NCI-H187 (cell line): ENCODE results near the gene ITIH4.
A peak's percentile ranks its signal among the peaks of the same experiment; 100 is the strongest.
"Not testable (repeated sequence)": the region's sequence is repeated elsewhere in the genome, so short reads cannot be mapped to it uniquely, and the experiment has no call there.

Experiments used
- DNase-seq, 2 experiments: peaks; one replicate each; lab custom pipeline; 2025; lab: John Stamatoyannopoulos, UW

ITIH4 gene

DNA sequence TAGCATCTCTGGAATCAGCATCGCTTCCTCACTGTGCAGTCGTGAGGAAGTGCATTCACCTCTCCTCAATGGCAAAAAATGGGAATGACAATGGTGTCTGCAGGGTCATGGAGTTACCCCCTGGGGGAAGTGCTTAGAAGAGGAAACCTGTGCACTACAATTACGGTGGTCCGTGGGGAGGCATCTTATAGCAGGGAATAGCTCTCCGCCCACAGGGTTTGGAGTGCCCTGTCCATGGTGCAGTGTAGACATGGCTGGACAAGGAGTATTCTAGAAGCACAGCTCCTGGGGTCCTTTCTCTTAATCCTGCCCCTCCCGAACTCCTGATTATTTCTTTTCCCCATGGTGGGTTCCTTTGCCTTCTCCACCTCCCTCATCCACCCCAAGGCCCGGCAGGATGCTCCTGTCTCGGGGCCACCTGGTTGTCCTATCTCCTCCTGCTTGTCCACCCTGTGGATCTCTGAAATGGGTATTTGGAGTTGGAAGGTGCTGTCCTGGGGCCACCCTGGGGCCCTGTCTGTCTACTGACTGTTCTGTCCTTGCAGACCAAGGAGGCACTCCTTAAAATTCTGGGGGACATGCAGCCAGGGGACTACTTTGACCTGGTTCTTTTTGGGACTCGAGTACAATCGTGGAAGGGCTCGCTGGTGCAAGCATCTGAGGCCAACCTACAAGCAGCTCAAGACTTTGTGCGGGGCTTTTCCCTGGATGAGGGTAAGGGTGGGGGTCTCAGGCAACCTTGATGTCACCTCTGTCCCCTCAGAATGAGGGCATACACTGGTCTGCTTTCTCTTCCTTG, 47.9 kb downstream of the ITIH4 start:
- no peak for DNase-seq

DNA sequence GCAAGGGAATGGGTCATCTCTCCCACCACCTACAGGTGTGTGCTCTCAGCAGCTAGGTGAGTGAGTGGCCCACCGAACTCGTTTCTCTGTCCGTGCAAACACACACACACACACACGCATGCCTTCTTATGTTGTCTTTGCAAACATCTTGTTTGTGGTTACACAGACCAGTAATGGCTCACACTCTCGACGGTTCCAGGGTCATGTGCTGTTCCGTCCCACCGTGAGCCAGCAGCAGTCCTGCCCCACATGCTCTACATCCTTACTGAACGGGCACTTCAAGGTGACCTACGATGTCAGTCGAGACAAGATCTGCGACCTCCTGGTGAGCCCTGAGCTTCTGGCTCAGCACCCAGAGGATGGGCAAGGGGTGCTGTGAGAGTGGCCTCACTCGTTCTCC, 48.7 kb downstream of the ITIH4 start:
- no peak for DNase-seq

DNA sequence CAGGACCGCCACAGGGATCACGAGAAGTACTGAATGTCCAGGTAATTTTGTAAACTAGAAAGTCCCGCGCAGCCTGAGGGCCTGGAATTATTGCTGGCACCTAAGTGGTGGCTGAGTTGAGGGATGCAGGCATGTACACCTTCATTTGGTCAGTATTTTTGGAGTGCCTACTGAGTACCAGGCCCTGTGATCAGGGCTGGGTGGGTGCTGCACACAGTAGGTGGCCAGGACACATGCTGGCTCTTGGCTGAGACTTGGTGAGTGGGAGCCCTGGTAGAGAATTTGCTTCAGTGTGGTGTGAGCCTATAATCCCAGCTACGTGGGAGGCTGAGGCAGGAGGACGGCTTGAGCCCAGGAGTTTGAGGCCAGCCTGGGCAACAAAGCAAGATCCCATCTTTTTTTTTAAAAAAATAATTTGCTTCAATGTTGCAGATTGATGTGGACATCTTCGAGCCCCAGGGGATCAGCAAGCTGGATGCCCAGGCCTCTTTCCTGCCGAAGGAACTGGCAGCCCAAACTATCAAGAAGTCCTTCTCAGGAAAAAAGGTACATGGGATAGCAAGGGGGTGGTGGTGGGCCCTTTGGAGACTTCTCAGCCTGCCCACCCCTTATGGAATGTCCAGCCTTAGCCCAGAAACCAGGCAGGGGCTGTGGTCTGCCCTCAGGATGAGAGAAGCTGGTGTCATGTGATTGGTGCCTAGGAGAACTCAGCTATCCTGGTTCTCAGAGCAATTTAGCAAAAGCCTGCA, 50.5 kb downstream of the ITIH4 start:
- no peak for DNase-seq

DNA sequence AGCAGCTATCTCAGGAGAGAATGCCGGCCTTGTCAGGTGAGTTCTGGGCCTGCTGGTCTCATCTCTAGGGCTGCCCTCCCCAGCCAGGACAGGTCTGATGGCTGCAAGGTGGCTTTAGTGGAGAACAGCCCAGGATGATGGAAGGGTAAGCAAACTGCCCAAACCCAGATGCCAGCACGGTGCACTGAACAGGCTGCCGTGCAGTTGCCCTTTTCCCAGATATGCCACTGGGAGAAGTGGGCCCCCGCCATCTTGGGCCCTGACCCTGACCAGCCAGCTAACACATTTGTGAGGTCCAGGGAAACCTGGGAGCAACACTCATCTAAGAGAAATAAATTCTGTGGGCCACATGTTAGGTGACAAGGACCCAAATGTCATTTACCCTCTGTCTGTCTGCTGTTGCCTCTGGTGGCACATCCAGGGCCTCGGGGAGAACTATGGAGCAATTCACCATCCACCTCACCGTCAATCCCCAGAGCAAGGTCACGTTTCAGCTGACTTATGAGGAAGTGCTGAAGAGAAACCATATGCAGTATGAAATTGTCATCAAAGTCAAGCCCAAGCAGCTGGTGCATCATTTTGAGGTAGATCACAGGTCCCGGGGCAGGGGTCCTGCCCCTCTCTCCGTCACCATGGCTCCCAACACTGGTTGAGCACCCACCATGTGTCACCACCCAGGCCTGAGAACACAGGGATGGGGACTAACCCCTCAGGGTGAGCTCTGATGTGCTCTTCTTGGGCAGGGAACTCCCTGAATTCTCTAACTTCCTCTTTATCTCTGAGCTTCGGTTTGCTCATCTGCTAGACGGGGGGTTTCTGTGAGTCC, 51.2 kb downstream of the ITIH4 start:
- no peak for DNase-seq

DNA sequence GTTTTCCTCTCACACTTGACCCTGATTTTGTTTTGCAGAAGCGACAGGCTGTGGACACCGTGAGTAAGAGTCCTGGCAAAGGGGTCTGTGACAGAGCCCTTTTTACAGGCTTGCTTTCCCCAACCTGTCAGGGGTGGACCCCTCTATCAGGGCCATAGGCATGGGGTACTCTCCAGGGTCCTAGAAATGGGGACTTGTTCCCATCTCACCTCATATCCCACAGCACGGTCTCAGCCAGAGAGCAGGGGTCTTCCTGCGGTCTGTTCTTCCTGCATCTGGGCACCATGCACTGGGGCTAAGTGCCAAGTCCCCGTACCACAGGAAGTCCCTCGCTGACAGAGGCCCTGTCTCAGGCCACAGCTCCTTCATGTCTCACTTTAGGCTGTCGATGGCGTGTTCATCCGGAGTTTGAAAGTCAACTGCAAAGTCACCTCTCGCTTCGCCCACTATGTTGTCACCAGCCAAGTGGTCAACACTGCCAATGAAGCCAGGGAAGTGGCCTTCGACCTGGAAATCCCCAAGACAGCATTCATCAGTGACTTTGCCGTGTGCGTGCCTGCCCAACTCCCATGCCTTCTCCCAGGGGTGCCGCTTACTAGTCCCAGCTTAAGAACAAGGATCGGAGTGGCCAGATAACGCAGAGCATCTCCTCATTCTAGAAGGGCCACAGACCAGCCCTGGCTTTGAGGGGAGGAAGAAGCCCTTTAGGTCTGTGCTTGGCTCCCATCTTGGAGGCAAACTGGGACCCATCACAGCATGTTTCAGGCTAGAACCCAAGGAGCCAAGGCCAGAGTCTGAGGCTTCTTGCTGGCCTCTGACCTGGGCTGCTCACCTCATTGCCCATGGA, 52.3 kb downstream of the ITIH4 start:
- no peak for DNase-seq

DNA sequence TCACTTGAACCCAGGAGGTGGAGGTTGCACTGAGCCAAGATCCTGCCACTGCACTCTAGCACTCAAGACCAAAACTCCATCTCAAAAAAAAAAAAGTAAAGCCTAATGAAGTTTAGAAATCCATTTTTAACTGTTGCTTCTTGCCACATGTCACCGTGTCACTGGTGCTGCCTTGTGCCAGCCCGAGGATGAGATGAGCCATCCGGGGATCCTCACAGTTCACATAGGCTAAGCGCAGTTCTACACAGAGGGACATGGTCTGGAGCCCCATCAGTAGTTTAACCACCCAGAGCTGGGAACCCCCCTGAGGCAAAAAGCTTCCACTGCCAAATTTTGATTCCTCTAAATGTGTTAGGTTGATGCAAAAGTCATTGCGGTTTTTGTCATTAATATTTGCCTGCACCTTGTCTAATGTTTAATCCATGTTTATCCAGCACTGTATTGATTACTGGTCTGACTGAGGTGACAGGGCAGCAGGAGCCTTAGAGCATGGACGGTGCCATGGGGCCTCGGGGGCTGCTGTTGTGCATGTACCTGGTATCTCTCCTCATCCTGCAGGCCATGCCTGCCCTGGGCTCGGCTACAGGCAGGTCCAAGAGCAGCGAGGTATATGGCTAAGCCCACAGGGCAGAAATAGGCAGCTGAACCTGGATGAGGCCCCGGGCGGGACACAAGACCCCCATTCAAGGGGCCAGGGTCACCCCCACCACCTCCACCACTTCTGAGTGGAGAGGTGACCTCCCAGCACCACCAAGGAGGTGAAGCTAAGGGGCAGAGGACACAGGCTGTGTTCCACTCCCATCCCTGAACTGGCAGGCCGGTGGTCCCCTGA, 53.1 kb downstream of the ITIH4 start, which contains the start of gene ITIH1:
Gene ITIH1, plus strand, starts transcription at position 473 of the 832 bp plus-strand sequence. Its CDS starts 17 bp downstream, at position 490.
- no peak for DNase-seq

DNA sequence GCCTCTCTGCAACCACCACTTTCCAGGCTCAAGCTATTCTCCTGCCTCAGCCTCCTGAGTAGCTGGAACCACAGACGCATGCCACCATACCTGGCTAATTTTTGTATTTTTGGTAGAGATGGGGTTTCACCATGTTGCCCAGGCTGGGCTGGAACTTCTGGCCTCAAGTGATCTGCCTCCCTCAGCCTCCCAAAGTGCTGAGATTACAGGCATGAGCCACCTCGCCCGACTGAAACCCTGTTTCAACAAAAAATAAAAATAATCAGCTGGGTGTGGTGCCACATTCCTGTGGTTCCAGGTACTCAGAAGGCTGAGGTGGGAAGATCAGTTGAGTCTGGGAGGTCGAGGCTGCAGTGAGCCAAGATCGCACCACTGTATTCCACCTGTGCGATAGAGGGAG, 54.0 kb downstream of the ITIH4 start:
- DNase-seq, result not testable (repeated sequence)

DNA sequence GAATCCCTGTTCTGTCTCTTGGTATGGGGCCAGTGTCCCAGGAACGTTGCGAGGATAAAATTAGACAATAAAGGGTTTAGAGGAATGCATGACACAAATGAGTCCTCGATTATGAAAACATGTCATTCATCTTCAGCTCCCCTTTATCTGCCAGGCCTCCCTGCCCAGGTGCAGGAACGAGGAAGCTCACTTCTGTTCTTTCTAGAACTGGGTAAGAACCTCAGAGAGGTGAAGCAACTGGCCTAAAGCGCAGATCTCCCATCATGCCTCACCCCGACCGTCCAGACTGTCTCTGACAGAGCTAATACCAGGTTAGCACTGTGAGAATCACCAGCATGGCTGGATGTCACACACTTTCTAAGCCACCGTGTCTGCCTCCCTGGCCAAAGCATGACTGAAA, 54.6 kb downstream of the ITIH4 start:
- DNase-seq, result no peak

DNA sequence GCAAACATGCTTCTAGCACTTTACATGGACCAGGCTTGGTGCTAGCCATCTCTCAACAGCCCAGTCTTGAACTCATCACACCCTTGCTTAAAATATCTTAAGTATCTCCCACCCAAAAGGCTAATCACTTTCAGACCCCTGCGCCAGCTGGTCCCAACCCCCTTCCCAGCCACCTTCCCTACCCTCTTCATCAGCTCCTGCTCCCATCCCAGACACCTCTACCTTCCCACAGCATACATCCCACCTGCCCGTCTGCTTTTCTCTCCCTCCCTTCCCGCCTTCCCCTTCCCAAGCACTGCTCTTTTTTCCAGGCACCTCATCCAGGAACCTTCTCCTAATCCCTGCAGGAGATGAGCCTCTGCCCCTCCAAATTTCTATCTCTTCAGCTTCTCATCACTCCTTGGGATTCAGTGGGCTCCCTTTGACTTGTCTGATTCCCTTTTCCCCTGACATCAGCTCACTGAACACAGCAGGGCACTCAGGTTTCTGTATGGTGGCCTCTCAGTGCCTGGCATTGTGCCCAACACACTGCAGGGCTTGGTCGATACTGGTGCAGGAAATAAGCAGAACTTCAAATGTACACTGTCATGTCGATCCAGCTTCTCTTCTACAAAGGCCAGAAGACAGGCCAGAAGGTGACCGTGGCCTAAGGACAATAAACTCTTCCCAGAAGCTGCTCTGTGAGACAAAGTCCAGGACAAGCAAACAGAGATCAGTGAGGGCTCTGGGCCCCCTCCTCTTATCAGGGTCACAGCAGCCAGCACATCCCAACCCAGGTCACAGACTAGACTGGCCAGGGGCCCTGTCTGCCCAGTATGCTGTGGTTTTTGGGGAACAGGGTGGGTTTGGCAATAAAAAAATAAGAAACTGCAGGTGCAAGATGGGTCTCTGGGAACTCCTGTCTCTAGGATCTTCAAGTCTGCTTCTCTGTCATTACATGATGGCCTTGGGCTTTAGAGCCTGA, 55.3 kb downstream of the ITIH4 start:
- no peak for DNase-seq

DNA sequence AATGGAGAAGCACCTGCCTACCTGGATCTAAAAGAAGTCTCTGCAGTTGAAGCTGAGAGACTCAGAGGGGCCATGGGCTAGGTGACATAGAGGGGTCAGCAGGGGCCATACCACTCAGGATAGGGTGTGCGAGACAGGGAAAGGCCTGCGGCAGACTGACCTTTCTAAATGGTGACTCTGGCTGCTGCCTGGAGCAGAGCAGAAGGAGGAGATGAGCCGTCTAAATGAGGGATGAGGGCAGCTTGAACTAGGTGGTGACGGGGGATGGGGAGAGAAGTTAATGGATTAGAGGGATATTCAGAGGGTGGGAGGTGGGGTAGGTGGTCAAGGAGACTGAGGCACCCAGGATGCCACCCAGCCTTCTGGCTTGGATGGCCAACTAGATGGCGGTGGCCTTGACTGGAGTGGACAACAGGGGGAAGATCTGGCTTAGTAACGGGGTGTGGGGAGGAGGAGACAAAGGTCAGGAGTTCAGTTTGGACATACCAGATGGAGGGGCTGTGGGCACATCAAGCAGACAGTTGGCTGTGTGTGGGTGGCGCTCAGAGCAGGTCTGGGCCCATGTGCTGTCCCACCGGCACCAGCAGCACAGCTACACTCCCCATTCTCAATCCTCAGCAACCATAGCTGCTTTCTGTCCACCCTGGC, 56.3 kb downstream of the ITIH4 start:
- DNase-seq, result no peak

DNA sequence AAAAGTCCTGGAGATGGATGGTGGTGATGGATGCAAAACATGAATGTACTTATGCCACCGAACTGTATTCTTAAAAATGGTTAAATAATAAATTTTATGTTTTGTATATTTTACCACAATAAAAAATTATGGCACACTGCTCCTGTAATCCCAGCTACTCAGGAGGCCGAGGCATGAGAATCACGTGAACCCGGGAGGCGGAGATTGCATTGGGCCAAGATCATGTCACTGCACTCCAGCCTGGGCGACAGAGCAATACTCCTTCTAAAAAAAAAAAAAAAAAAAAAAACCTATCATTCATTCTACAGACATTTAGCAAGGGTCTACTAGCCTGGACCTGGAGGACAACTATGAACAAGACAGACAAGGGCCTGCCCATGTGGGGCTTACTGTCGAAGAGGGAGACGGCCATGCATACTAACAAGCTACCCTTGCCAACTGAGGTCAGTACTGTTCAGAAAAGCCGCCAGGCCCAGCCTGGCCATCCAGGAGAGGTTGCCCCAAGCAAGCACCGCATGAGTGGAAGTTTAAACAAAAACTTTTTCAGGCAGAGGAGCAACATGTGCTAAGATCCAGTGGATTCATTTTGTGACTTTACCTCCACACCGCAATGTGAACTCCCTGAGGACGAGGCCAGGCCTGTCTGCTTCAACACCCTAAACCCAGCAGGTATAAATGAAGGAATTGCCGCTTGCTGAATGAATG, 57.0 kb downstream of the ITIH4 start:
- DNase-seq, result no peak

DNA sequence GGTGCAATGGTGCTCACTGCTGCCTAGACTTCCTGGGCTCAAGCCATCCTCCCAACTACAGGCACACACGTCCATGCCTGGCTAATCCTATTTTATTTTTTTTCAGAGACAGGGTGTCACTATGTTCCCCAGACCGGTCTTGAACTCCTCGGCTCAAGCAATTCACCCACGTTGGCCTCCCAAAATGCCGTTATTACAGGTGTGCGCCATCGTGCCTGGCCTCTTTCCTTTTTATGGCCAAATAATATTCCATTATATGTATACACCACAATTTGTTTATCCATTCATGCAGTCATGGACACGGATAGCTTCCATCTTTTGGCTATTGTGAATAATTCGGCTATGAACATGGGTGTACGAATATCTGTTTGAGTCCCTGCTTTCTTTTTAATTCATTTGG, 58.8 kb downstream of the ITIH4 start:
- no peak for DNase-seq

DNA sequence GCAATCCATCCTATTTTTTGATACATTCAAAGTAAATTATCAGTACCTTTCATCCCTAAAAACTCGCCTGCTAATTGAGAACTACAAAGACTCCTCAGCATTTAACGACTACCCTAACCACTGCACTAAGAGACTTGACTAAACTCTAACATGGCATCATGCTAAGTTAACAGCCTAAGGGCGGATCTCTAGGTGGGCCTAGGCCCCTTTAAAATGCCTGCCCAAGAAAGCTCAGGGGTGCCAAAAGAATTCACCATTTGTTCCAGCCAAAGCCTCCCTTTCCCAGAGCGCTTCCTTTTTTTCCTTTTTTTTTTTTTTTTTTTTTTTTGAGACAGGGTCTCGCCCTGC, 59.2 kb downstream of the ITIH4 start:
- no peak for DNase-seq

DNA sequence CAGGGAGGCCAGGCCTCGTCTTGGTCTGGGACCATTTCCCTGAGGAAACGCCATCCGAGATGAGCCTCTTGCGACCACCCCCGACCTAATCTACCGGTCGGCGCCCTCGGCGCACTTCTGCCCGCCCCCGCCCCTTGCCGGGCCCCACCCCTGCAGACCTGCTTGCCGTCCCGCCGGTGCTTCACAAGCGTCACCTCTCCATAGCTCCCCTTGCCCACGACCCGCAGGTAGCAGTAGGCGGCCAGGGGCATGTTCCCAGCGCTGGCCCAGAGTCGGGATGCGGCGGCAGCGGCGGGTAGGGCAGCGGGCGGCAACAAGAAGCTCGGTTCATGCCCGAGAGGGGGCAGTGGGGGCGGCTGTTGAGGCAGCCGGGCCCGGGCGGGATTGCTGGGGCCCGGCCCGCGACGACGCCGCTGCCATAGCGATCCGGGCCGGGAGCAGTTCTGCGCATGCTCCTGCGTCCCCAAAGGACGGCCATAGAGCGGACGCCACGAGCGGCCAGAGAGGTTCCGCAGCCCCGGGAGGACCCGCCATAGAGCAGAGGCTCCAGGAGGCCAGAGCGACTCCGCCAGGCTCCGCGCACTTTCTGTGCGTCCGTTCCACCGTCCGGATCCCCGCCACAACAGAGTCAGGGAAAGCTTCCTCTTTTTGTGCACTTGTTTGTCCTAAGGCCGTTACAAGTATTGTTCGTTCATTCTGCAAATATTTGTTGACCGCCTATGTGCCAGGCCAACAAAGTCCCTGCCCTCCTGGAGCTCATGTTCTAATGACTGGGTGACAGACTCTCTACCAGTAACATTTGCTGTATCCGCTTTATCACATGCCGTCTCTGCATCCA, 59.8 kb downstream of the ITIH4 start, which contains the start of gene NEK4:
Gene NEK4, minus strand, starts transcription at position 445 of the 838 bp plus-strand sequence. Its CDS starts 194 bp downstream, at position 251.
- DNase-seq, result peak; percentile 60 to 68

DNA sequence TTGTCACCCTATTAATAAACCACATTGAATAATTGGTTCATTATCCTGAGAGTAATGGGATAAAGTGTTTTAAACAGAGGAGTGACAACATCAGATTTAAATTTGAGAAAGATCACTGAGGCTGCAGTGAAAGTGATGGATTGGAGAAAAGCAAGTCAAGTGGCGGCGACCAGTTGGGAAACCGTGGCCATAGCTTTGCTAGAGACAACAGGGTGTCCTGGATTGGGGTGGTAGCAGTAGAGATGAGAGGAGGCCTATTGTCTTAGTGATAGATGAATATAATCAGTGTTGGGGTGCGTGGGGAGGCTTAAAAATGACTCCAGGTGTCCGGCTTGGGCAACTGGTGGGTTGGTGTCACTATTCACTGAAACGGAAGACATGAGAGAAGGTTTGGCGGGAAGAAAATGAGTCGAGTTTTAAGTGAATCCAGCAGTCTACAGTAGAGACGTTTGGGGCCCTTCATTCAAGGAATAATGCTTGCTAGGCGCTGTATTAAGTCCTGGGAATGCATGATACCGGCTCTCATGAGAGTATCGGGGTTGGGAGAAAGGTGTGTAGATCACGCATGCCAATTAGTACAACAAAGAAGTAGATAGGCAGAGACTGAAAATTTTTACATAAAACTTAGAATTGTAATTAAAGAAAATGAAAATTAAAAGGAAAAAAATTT, 60.6 kb downstream of the ITIH4 start:
- DNase-seq, result no peak

DNA sequence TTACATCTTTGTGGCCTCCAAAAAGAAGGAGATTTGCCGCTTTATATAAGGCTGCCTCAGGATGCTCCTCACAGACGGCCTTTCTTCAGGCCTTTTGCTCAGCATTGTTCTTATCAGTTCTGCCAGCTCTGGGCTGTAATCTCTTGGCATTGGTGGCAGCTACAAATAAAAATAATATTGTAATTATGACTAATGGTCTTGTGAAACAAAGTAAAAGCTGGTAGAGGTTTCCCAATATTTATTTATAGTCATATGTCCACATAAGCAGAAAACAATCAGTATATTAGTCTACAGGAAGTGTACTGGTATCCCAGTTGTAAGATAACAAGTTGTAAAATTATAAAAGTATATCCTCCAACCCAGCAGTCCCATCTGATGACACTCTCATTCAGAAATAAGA, 67.0 kb downstream of the ITIH4 start:
- no peak for DNase-seq
